Islet precursor cell (in vitro differentiated cells): ENCODE measurements around the gene OPN4.
A peak's percentile ranks its signal among the peaks of the same experiment; 100 is the strongest.

Experiments used
- DNase-seq: peaks from one replicate; pipeline ENCODE4 v3.0.0-alpha.2; 2018

OPN4 gene

DNA sequence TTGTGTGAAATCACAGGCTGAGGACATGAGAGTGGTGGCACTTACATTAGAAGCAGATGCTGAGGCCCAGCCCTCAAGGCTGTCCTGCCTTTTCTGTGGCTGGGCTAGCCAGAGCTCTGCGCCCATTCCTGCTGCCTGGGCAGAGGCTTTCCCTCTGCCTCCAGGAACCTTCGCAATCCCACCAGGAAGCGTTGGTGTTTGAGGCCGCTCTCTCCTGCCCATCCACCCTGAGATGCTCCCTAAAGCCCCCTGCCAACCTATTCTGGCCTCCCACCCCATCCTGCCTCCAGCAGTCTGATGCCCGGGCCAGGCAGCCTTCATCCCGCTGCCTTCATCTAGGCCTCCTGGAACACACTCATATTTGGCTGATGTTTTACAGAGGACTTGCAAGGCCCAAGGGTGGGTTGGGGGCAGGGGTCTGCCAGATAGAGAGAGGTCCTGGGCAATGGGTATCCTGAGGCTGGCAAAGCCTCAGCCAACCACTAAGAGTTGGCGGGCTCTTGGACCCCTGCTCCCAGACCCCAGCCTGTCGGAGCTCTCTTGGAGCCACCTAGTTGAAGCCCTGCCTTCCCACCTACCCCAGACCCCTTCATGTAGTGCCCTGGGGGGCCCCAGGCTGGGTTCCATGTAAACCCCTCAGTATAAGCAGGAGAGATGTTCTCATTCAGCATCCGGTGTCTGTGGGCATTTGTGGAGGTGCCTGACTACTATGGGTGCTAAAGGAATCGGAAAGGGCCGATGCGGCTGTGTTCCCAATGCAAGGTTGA is 46.7 kb downstream of the OPN4 start:
- no peak for DNase-seq

DNA sequence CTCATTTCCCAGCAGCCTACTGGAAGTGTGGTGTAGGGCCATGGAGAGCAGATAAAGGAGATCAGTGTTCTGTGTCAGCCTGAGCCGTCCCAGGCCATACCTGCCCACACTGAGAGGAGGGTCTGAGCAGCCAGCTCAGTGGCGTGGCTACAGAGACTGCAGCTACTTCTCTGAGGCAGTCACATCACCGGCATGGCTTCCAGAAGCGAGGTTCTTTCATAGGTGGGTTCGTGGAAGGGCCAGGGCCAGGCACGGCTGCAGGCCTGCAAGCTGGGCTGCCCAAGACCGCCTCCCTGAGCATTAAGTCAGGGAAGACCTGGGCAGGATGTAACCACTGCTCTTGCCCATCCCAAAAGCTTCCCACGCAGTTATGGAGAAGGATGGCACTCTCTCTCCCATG is 48.8 kb downstream of the OPN4 start:
- no peak for DNase-seq

DNA sequence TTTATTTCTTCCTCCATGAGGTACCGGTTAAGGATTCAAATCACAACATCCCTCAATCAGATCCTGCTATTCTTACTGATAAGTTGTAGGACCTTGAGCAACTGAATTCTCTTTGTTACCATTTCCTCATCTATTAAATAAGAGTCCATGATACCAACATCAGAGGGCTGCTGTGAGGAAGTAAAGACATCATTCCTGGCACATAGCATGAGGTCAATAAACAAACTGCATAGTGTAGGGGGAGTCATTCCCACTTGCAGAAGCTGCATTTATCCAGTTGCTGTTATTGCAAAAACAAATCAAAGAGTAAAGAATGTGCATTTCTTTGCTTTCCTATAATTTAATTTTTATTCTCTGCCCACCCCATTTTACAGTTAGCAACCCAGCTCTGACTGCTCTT is 50.8 kb downstream of the OPN4 start:
- DNase-seq = no peak

DNA sequence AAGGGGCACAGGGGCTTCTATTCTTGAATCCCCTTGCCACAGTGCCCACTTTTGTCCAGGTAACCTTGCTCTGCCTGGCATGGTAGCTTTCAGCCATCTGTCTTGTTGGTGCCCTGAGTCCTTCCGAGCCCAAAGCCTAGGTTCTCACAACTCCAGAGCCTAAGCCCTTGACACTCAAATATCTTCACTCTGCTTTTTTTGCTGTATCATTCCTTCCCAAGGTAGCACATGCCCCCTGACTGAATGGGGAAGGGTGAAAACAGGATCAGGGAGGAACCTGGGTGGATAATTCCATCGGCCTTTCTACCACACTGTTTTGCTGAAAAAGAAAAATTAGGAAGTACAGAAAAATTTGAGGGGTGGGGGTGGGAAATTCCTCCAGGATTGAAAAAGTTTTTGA is 51.6 kb downstream of the OPN4 start:
- no peak for DNase-seq

DNA sequence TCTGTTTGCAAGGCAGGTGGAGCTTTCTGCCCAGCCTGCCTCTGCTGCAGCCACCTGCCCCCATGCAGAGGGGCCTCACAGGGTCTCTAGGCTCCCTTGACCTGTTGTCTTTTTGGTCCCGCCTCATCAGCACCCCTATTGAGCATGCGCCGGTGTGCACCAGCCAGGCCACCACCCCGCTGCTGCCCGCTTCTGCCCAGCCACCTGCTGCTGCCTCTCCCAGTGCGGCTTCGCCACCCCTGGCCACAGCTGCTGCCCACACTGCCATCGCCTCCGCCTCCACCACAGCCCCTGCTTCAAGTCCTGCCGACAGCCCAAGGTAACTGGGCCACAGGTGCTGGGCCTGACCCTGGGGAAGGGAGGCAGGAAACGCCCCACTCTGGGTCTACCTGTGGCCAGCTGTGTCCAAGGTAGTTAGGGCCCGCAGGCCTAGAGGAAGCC is 52.1 kb downstream of the OPN4 start:
- DNase-seq = no peak

DNA sequence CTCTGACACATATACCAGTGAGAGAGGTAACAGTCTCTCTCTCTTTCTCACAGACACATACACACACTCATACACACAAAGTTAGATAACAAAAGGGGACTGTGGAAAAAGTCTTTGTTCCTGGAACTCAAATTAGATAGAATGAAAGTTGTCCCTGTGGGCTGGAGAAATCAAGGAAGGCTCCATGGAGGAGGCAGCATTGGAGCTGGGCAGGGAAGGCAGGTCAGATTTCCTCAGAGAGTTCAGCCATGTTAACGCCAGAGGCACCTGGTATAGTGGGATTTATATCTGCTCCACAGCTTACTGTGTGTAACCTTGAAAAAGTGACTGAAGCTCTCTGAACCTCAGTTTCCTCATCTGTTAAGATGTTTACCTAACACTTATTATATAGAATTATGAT is 52.6 kb downstream of the OPN4 start:
- DNase-seq = no peak

DNA sequence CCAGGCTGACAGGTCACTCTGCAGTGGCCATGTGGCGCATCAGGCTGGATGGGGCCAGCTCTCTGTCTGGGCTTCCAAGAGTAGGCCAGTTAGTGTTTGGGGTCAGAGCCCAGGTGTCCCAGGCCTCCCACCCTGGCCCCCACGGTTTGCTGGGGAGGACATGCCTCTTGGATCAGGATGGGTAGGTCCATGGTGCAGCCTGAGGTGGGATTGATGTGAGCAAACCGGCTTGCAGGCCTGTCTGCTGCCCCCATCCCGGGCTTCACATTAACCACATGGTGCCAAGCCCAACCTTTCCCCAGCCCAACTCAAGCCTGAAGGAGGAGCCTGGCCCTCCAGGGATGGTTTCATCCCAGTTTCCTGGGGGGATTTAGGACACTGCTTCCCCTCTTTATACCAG is 53.2 kb downstream of the OPN4 start:
- DNase-seq = peak; percentile 43

DNA sequence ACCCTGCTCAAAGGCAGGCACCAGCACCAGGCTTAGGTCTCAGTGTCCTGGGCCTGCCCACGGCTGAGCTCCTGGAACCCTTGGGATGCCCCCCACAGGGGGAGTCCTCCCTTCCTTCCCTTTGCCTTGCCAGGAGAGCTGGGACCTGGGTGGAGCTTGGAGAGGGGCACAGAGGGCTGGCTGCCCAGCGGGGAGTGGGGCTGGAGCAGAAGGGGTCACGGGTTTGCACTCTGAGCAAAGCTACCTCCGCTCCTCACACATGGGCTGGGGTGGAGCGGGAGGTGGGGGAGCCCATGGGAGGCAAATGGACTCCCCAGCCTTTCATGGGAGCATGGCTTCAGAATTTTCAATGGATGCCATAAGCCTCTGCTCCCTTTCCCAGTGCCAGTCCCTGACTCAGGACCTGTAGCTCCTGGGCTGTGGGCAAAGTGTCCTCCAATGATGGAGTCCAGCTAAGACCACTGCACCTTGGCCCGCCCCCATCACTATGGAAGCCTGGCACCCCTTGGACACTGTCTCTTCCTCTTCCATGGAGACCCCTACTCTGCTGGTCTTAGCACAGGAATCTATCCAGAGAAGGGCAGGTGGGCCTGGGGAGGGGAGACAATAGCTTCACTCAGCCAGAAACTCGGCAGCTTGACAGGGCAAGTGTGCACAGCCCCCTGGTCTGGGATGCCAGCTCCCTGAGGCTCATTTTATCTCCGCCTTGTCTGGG is 53.9 kb downstream of the OPN4 start:
- DNase-seq = peak; percentile 49

DNA sequence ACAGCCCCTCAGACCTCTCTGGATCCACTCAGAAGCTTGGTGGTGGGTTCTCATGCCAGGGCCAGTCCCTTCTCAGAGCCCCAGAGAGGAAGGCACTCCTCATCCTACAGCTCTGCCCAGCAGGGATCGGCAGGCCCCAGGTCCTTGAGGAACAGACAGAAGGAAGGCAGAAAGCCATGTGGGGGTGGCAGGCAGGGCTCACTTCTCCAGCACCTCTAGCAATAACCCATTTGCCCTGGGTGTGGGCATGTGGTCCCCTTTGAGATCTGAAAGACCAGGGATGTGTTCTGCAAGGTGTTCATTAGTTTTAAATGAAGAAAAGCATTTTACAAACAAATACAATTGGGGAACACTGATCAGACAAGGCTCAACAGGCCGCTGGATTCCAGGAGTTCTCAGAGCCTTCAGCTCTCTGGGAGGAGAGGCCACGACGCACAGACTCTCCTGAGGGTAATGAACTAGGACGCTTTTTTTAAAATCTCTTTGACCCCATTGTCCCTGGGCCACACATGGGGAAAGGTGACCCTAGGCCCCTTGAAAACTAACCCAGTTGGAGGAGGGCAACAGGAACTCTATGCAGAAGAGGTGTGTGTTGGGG is 54.5 kb downstream of the OPN4 start:
- peak; percentile 46 for DNase-seq

DNA sequence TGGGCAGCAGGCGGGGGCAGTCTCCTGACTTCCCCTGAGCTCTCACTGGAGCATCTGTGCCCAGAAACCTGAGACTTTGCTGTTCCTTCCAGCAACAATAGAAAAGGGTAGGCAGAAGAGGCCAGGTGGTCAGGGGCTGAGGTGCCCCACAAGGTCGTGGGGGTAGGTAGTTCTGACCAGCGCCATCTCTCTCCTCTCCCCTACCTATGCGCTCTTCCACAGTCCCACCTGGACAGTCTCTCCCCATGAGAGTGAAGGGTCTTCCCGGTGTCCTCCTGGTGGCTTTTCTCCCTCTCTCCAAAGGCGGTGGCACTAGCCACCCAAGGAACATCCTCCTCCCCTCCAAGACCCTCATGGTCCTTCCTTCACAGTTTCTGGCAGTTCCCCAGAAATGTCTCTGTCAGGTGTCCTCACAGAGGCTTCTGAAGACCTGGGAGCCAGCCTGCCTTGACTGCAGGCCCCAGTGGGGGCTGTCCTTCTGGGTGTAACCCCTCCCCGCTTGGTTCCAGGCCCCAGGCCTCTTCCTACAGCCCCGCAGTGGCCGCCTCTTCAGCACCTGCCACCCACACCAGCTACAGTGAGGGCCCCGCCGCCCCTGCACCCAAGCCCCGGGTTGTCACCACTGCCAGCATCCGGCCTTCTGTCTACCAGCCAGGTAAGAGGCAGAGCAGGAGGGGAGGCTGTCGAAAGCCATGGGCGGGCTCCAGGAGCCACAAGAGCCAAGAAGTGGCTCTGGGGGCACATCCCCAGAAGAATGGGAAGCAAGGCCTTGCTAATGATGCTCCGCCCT is 55.2 kb downstream of the OPN4 start:
- DNase-seq = peak; percentile 45

DNA sequence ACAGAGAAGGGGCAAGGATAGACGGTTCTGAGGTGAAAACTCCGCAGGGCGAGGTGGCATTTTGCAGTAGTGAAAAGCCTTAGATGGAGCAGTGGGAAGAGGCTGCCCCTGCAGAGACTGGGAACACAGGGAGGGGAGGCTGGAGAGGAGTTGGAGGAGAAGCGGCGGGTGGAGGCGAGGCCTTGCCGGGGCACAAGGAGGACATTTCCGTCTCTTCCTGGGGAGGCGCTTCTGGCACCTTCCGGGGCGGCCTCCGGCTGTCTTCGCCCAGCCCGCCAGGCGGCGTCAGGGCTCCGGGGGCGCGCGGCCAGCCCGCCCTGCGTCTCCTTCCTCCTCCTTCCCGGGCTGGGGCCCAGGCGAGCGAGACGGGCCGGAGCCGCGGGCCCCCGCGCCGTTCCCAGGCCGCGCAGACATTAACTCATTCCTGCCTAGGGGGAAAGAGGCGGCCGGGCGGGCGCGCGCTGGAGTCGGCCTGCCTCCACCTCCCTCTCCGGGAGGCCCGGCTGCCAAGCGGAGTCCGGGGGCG is 56.7 kb downstream of the OPN4 start:
- DNase-seq = peak; percentile 95

DNA sequence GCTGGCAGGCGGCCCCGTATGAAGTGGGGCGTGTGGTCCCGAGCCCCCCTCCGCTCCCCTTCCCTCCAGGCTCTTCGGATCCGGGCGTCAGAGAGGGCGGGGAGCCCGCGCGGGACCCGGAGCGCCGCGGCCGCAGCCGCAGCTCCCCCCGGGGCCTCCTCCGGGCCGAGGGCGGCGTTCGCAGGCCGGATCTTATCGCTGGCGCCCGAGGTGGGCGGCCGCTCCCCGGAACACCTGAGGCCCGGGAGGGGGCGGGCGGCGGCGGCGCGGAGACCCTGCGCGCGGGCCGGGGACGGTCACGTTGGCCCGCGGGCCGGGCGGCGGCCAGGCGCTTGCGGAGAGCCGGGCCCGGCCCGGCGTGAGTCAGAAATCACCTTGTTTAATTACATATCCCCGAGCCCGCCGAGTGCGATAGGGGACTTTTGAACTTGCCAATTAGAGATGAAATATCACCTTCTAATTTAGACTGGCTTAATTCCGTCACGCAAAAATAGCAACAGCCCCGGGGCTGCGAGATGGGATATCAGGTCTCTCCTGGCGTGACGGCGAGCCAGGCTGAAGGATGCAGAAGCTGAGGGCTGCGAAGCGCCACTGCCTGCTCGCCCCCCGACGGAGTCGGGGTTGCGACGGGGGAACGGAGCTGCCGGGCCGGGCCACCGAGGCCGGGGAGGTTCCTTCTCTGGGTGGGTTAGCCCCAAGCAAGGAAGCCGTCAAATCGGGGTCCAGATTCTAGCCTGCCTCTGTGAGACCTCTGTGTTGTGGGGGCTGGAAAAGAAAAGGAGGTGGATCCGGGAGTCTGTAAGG is 57.4 kb downstream of the OPN4 start:
- DNase-seq = peak; percentile 76

DNA sequence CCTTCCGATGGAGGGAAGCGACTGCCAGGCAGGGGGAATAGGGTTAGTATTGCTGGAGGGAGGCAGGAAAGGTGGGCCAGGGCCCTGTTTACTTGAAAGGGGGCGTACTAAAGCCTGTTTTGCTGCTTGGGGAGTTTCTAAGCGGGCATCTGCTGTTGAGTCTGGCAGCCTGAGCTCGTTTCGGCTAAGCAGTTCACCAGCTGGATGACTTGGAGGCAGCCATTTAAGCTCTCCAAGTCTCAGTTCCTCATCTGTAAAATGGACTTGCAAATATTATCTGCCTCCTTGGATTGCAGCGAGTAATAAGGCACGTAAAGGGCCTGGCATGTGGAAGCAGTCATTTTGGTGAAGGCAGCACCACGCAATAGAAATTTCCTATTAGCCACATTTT is 58.0 kb downstream of the OPN4 start:
- peak; percentile 70 for DNase-seq

DNA sequence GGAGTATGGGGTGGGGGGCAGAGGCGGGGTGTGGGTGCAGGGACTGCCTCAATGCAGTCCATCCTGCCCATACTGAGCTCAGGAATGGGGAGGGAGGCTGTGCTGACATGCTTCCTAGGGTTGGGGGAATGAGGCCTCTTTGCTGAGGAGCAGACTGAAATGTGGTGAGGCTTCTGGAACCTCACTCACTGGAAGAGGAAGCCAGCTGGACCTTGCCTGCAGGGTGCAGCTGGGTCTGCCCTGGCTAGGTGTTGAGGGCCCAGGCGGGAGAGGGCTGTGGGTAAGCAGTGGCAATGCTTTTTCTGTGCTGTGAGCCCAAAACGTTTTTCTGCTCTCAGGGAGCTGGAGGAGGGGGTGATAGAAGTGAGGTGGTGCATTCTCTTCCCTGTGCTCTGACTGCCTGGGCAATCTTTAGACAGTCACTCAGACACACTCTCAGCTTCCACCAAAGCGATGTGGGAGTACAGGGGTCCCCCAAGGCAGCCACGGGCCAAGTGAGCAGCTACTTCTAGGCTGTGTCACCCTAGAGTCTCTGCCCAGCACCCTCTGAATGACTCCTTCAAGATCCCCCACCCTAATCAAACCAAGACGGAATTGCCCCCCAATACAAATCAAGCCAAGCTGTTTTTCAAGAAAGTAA is 60.9 kb downstream of the OPN4 start:
- peak; percentile 54 for DNase-seq

DNA sequence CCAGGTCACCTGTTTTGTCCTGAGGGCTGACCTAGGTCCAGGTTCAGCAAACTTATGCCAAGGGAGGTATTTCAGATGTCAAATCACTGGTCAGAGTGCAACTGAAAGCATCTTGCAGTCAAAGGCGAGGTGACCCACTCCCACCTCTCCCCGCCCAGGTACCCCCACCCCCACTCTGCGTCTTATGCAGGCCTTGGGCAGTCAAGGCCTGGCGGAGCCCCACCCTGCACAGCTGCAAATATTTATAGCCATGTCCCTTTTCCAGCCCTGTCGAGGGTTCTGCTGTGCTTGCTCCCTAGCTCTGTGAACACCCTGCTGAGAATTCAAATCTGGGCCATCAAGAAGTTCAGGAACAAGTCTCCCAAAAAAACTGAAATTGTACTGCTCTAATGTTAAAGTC is 61.5 kb downstream of the OPN4 start:
- DNase-seq = no peak
